Breast epithelium (tissue), 4 donors: Measurements from ENCODE around the gene NELL2. TPM values are rescaled to one million over a fixed set of nuclear protein-coding genes. Genes with fewer than 3 reads are reported as not detected.

Source experiments
- DNase-seq, 2 donors: peaks; one replicate each; pipeline ENCODE4 v3.0.0-alpha.2; 2019; ENCODE audit warnings: low spot score in 2 of 2
- H3K27ac ChIP-seq, 2 donors: fragments of 200-600 bp; sonication (generic) in 1 of 2; one replicate each; pipeline ENCODE4 v1.5.1; 2016 to 2019; ENCODE audit warnings: mild to moderate bottlenecking in 1 of 2
- H3K27me3 ChIP-seq, 2 donors: fragments of 200-600 bp; sonication (generic) in 1 of 2; one replicate each; pipeline versions ENCODE4 v1.5.1 to v1.6.0; 2017 to 2019; ENCODE audit warnings: control low read depth in 1 of 2, mild to moderate bottlenecking in 1 of 2
- H3K36me3 ChIP-seq: fragments of 200-600 bp; one replicate; pipeline ENCODE4 v1.5.1; 2019
- H3K4me1 ChIP-seq, 2 donors: fragments of 200-600 bp; sonication (generic); one replicate each; pipeline ENCODE4 v1.5.1; 2016 to 2019; ENCODE audit warnings: control low read depth in 1 of 2
- H3K4me3 ChIP-seq, 3 donors: fragments of 200-600 bp; sonication (generic); 1 replicate in 2 of 3; 2 replicates in 1 of 3; pipeline ENCODE4 v1.5.1; 2016 to 2019; ENCODE audit warnings: mild to moderate bottlenecking in 3 of 3, moderate library complexity in 2 of 3
- H3K9me3 ChIP-seq, 2 donors: fragments of 200-600 bp; sonication (generic) in 1 of 2; one replicate each; pipeline ENCODE4 v1.5.1; 2016 to 2019; ENCODE audit warnings: control low read depth in 1 of 2
- POLR2A ChIP-seq: fragments of 450-650 bp; IDR thresholded peaks from one replicate; pipeline ENCODE4 v1.6.1; 2016; ENCODE audit warnings: antibody characterized with exemption, mild to moderate bottlenecking, moderate library complexity
- POLR2AphosphoS5 ChIP-seq, 3 donors: sonication (generic); formaldehyde crosslinking; IDR thresholded peaks; one replicate each; pipeline ENCODE4 v1.6.1; 2017; ENCODE audit warnings: antibody characterized with exemption in 3 of 3
- intact Hi-C: fragments of 100-400 bp; cut with DNase I; formaldehyde crosslinking; loops from one replicate; pipeline ENCODE4 v1.15.1; 2023; ENCODE audit warnings: low total_unique reads
- total RNA-seq, 3 donors: library from RNA; depleted of rRNA; stranded (reverse); fragments of >200 nt; gene quantifications; one replicate each; pipeline ENCODE4 v1.1.0, GENCODE V29; 2016
- TF ChIP-seq, protein P1 (sequence below), 3 donors: fragments of 450-650 bp; IDR thresholded peaks; one replicate each; pipeline ENCODE4 v1.5.1; 2016 to 2017; ENCODE audit warnings: antibody characterized with exemption in 3 of 3, mild to moderate bottlenecking in 3 of 3, moderate library complexity in 3 of 3

The NELL2 gene
- total RNA-seq, 3 donors from 2014 or later, result 4.9 to 10.1 (median 9.9) TPM

DNA sequence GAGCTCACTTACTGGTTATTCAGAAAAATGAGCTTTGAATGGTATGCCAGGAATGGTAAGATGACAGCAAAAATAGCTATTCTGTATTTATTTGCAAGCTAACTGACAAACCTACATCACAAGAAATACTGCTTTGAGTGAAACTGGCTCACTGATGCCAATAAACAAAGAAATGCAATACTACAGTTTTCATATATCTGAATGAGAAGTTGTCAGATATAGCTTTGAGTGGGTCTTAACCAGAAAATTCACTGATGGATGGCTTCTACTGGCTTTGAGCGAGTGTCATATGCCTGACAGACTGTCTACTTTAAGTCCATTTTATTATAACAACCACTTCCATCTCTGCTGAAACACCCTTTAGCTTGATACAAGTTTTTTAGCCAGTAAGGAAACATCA, 330.1 kb downstream of the NELL2 start:
- Histone ChIP-seq H3K27me3 (no peaks in the 10 kb centered on the region), H3K4me3 (no peak overlapping the region), H3K36me3 (no peaks in the 10 kb centered on the region), H3K9me3 (no peaks in the 10 kb centered on the region), H3K4me1 (peaks cover 0 to 4% of the 10 kb centered on the region in 2 donors), H3K27ac (no peak overlapping the region)
- no peak for TF ChIP-seq POLR2AphosphoS5 (IDR thresholded peaks at IDR 0.05)
- TF ChIP-seq, protein P1, sequence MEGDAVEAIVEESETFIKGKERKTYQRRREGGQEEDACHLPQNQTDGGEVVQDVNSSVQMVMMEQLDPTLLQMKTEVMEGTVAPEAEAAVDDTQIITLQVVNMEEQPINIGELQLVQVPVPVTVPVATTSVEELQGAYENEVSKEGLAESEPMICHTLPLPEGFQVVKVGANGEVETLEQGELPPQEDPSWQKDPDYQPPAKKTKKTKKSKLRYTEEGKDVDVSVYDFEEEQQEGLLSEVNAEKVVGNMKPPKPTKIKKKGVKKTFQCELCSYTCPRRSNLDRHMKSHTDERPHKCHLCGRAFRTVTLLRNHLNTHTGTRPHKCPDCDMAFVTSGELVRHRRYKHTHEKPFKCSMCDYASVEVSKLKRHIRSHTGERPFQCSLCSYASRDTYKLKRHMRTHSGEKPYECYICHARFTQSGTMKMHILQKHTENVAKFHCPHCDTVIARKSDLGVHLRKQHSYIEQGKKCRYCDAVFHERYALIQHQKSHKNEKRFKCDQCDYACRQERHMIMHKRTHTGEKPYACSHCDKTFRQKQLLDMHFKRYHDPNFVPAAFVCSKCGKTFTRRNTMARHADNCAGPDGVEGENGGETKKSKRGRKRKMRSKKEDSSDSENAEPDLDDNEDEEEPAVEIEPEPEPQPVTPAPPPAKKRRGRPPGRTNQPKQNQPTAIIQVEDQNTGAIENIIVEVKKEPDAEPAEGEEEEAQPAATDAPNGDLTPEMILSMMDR (IDR thresholded peaks at IDR 0.05), result no peak
- no peak for TF ChIP-seq POLR2A
- DNase-seq, result no peak
- intact Hi-C loops, result no loop called here

DNA sequence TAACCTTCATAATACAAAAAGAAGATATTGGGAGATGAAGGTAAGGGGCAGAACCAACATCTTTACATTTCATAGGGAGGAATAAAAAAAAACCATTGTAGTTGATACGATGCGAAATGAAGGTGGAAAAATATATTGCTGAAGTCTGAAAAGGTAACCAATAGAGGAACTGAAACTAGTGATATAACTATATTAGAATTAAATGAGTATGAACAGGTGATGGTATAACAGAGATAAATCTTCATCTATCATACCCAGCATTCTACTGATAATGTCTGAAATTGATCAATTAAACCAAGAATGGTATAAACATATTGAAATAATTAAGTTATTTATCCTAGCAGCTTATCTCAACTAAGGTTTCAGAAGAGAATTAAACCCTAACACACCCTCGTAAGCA, 332.1 kb downstream of the NELL2 start:
- TF ChIP-seq POLR2A, result no peak
- no peak for TF ChIP-seq POLR2AphosphoS5 (IDR thresholded peaks at IDR 0.05)
- TF ChIP-seq, protein P1 (IDR thresholded peaks at IDR 0.05), result no peak
- no peak overlapping the region for H3K4me3 ChIP-seq

DNA sequence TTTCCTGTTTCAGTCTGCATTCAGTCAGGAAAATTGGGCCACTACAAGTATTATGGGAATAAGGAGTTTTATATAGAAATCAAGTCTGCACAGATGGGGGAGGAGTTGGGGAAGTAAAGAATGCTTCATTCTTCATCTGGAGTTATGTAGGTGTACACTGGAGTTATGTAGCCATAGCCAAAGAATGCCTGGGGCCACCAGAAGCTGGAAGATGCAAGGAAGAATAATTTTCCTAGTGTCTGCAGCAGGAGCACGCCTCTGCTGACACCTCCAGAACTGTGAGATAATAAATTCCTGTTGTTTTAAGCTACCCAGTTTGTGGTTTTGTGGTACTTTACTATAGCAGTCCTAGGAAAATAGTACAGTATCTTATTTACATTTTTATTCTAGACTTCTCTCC, 333.4 kb downstream of the NELL2 start:
- Histone ChIP-seq H3K27ac (no peak overlapping the region), H3K27me3 (no peaks in the 10 kb centered on the region), H3K36me3 (no peaks in the 10 kb centered on the region), H3K4me1 (peaks cover 0 to 4% of the 10 kb centered on the region in 2 donors), H3K9me3 (no peaks in the 10 kb centered on the region), H3K4me3 (no peak overlapping the region)
- intact Hi-C loops, result no loop called here
- DNase-seq, result no peak
- TF ChIP-seq, protein P1 (IDR thresholded peaks at IDR 0.05), result no peak
- TF ChIP-seq POLR2A (no peak), POLR2AphosphoS5 (IDR thresholded peaks at IDR 0.05) (no peak)

More for the DNA sequence above, 332.1 kb downstream of the NELL2 start:
- no peaks in the 10 kb centered on the region for H3K27me3 ChIP-seq
- H3K27ac ChIP-seq, result no peak overlapping the region
- no peaks in the 10 kb centered on the region for H3K9me3 ChIP-seq
- intact Hi-C loops, result no loop called here
- DNase-seq, result no peak
- H3K4me1 ChIP-seq, result peaks cover 0 to 4% of the 10 kb centered on the region in 2 donors
- no peaks in the 10 kb centered on the region for H3K36me3 ChIP-seq

DNA sequence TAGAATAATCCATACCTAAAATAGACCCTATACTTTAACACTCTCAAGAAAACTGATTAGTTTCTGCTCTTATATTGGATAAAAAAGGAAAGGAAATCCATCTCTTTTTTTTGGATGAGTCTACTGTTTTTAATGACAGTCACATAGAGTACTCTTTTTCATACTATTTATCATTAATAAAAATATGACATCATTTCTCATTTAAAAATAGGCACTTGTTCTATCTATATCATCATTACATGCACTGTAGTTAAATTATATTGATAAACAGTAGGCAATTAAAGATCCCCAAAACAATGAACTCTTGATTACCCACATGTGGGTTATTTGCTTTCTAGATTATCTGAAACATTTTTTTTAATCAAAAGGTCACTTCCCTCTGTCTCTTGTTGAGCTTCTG, 338.8 kb downstream of the NELL2 start:
- H3K4me1 ChIP-seq, result no peaks in the 10 kb centered on the region
- intact Hi-C loops, result no loop called here
- H3K9me3 ChIP-seq, result no peaks in the 10 kb centered on the region

DNA sequence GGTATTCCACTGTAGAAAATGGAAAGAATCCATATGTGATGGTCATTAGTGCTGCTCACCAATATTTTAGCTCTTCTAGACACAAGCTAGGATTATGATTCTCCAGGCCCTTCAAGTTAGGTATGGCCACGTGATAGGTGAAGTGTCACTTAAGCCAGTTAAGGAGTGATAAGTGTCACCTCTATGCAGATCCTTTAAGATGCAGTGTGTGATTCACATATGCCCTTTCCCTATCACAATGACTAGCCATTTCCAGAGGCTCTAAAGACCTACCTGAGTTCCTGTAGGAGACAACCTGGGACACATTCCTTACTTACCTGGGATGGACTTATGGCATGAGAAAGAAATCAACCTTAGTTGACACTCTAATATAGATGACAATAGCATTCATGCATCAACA, 343.2 kb downstream of the NELL2 start:
- TF ChIP-seq POLR2AphosphoS5 (IDR thresholded peaks at IDR 0.05) (no peak), POLR2A (no peak)
- TF ChIP-seq, protein P1 (IDR thresholded peaks at IDR 0.05), result no peak
- no peak overlapping the region for H3K27ac ChIP-seq
- intact Hi-C loops, result no loop called here
- H3K4me1 ChIP-seq, result no peaks in the 10 kb centered on the region
- DNase-seq, result no peak
- no peaks in the 10 kb centered on the region for H3K27me3 ChIP-seq
- no peaks in the 10 kb centered on the region for H3K9me3 ChIP-seq
- H3K4me3 ChIP-seq, result no peak overlapping the region
- no peaks in the 10 kb centered on the region for H3K36me3 ChIP-seq

More for the DNA sequence above, 338.8 kb downstream of the NELL2 start:
- TF ChIP-seq POLR2AphosphoS5 (IDR thresholded peaks at IDR 0.05) (no peak), POLR2A (no peak)
- TF ChIP-seq, protein P1 (IDR thresholded peaks at IDR 0.05), result no peak
- Histone ChIP-seq H3K36me3 (no peaks in the 10 kb centered on the region), H3K27ac (no peak overlapping the region), H3K4me3 (no peak overlapping the region), H3K27me3 (no peaks in the 10 kb centered on the region)
- DNase-seq, result no peak
